B cell (primary cell): ENCODE measurements around the gene SALL4. TPM values are rescaled to one million over a fixed set of nuclear protein-coding genes. Genes with fewer than 3 reads are reported as not detected.

Experiments
- ATAC-seq: fragments of 200-7000 bp; cut with Tn5 transposase; one replicate; pipeline ENCODE4 v1.10.0; 2021; ENCODE audit warnings: low read depth, mild to moderate bottlenecking, moderate number of reproducible peaks, moderate library complexity
- CTCF ChIA-PET: fragments of 350-600 bp; sonication (Branson Sonifier 250); formaldehyde crosslinking; loops from one replicate; lab custom pipeline; 2021; ENCODE audit warnings: antibody characterized with exemption, inconsistent platforms; lab: Charles Lee
- POLR2A ChIA-PET: fragments of 350-600 bp; sonication (Branson Sonifier 250); formaldehyde crosslinking; loops from one replicate; lab custom pipeline; 2021; ENCODE audit warnings: antibody characterized with exemption; lab: Charles Lee
- DNase-seq: peaks from one replicate; pipeline ENCODE4 v3.0.0; 2013
- H2AFZ ChIP-seq: 2 replicates; pipeline ENCODE4 v1.6.1; 2012; ENCODE audit warnings: mild to moderate bottlenecking, low read depth, low read length; ENCODE audit not compliant: insufficient read depth, poor library complexity, severe bottlenecking
- H3K27ac ChIP-seq, 2 donors: 1 replicate in 1 of 2; 2 replicates in 1 of 2; pipeline ENCODE4 v1.5.1; 2012 to 2013; ENCODE audit warnings: low read length in 2 of 2, mild to moderate bottlenecking in 2 of 2, moderate library complexity in 1 of 2
- H3K27me3 ChIP-seq, 4 experiments: fragments of 200-600 bp in 1 of 4; sonication (generic) in 1 of 4; replicated peaks in 1 of 4; 1 replicate in 2 of 4; 2 replicates in 2 of 4; pipeline versions ENCODE4 v1.6.1 to v1.7.0; 2013 to 2016; ENCODE audit warnings: low read length in 3 of 4, mild to moderate bottlenecking in 2 of 4, mixed read lengths in 1 of 4, moderate library complexity in 1 of 4; ENCODE audit not compliant: insufficient read depth in 4 of 4, control insufficient read depth in 3 of 4; ENCODE audit errors: control extremely low read depth in 1 of 4
- H3K36me3 ChIP-seq, 2 experiments: replicated peaks in 1 of 2; 1 replicate in 1 of 2; 2 replicates in 1 of 2; pipeline versions ENCODE4 v1.6.1 to v1.7.1; 2013; ENCODE audit warnings: low read length in 1 of 2; ENCODE audit not compliant: insufficient read depth in 2 of 2, control insufficient read depth in 1 of 2; ENCODE audit errors: control extremely low read depth in 1 of 2, extremely low read depth in 1 of 2
- H3K4me1 ChIP-seq, 2 donors: fragments of 200-600 bp in 1 of 2; sonication (generic) in 1 of 2; 1 replicate in 1 of 2; 2 replicates in 1 of 2; pipeline versions ENCODE4 v1.5.1 to v1.6.1; 2013 to 2017; ENCODE audit warnings: low read length in 2 of 2; ENCODE audit not compliant: control insufficient read depth in 2 of 2, insufficient read depth in 2 of 2
- H3K4me2 ChIP-seq: replicated peaks from 2 replicates; pipeline ENCODE3; 2012; ENCODE audit warnings: mild to moderate bottlenecking, low read depth, low read length; ENCODE audit not compliant: poor library complexity, severe bottlenecking
- H3K4me3 ChIP-seq, 5 experiments: fragments of 200-600 bp in 1 of 5; sonication (generic) in 1 of 5; 1 replicate in 3 of 5; 2 replicates in 2 of 5; pipeline versions ENCODE4 v1.5.1 to v1.7.0; 2011 to 2016; ENCODE audit warnings: low read length in 4 of 5, mild to moderate bottlenecking in 4 of 5, low read depth in 2 of 5, control low read depth in 1 of 5, moderate library complexity in 1 of 5; ENCODE audit not compliant: insufficient read depth in 1 of 5; ENCODE audit errors: control extremely low read depth in 1 of 5, extremely low read depth in 1 of 5
- H3K79me2 ChIP-seq: fragments of 200-600 bp; sonication (generic); one replicate; pipeline ENCODE4 v1.6.0; 2016; ENCODE audit warnings: low read length; ENCODE audit not compliant: control insufficient read depth, insufficient read depth
- H3K9ac ChIP-seq: fragments of 200-600 bp; sonication (generic); 2 replicates; pipeline ENCODE4 v1.6.1; 2017; ENCODE audit warnings: mild to moderate bottlenecking, low read length, moderate library complexity
- H3K9me3 ChIP-seq, 3 donors: one replicate each; pipeline versions ENCODE4 v1.6.1 to v1.7.1; 2013; ENCODE audit warnings: low read length in 2 of 3; ENCODE audit not compliant: control insufficient read depth in 2 of 3, insufficient read depth in 1 of 3; ENCODE audit errors: control extremely low read depth in 1 of 3
- H4K20me1 ChIP-seq: 2 replicates; pipeline ENCODE4 v1.6.0; 2012; ENCODE audit warnings: mild to moderate bottlenecking, low read length; ENCODE audit not compliant: insufficient read depth, control insufficient read depth, poor library complexity, severe bottlenecking
- H3K27ac Mint-ChIP-seq: one replicate; pipeline ENCODE4 v1.8.0; 2021; ENCODE audit warnings: mixed read lengths
- H3K27me3 Mint-ChIP-seq: one replicate; pipeline ENCODE4 v1.8.0; 2021; ENCODE audit warnings: mixed read lengths
- H3K4me1 Mint-ChIP-seq: one replicate; pipeline ENCODE4 v1.8.0; 2021; ENCODE audit warnings: mixed read lengths
- H3K4me3 Mint-ChIP-seq: one replicate; pipeline ENCODE4 v1.8.0; 2021; ENCODE audit warnings: mixed read lengths
- H3K9me3 Mint-ChIP-seq: one replicate; pipeline ENCODE4 v1.8.0; 2022; ENCODE audit warnings: mixed read lengths; ENCODE audit not compliant: insufficient read depth
- CTCF ChIP-seq: fragments of 200-600 bp; IDR thresholded peaks from one replicate; pipeline ENCODE4 v1.8.0; 2022; ENCODE audit warnings: antibody characterized with exemption, mild to moderate bottlenecking
- EZH2 ChIP-seq: IDR thresholded peaks from 2 replicates; pipeline ENCODE4 v1.6.1; 2012; ENCODE audit warnings: borderline replicate concordance, low read depth, mild to moderate bottlenecking, moderate library complexity, low read length; ENCODE audit not compliant: insufficient read depth, poor library complexity, severe bottlenecking
- WGBS: methylation state at CpG from one replicate; pipeline ENCODE4 v1.1.5; 2013; ENCODE audit warnings: missing lambda C conversion rate; ENCODE audit not compliant: insufficient coverage; 5-methylcytosine and 5-hydroxymethylcytosine counted together
- intact Hi-C: fragments of 100-400 bp; cut with micrococcal nuclease; formaldehyde crosslinking; loops from one replicate; pipeline ENCODE4 v1.10.0; 2022
- polyA plus RNA-seq: library from polyadenylated mRNA; depleted of rRNA; stranded (reverse); fragments of >200 nt; gene quantifications from 2 replicates; pipeline ENCODE4 v1.2.3, GENCODE V29; 2012
- total RNA-seq, 2 donors: library from RNA; stranded (reverse); fragments of 120-200 nt in 1 of 2; gene quantifications; 1 replicate in 1 of 2; 2 replicates in 1 of 2; pipeline versions ENCODE4 v1.2.3 to v1.2.4, GENCODE V29; 2013 to 2022

The SALL4 gene
- total and polyA plus RNA-seq, 2 donors (not counting 1 experiment from before 2014, with no cell fraction given), result 0.21 TPM; not detected in 1

GRCh38 chr20:51810155-51811041 is 8.1 kb upstream of the SALL4 start:
- DNase-seq, result no peak
- no peak overlapping the region for H3K27ac Mint-ChIP-seq

More at GRCh38 chr20:51810155-51811041, 8.1 kb upstream of the SALL4 start:
- H3K4me2 ChIP-seq, result no peak overlapping the region
- H3K27ac ChIP-seq, result no peak overlapping the region
- intact Hi-C loops, result no loop called here
- no peaks in the 10 kb centered on the region for H3K36me3 ChIP-seq
- H3K27me3 Mint-ChIP-seq, result peaks cover 8% of the 10 kb centered on the region
- no peak for TF ChIP-seq CTCF
- TF ChIP-seq EZH2, result no peak
- H3K4me3 Mint-ChIP-seq, result no peak overlapping the region
- H3K9me3 ChIP-seq, result no peaks in the 10 kb centered on the region
- WGBS, result 75% methylated on average over 3 of the region's 13 CpGs
- no peaks in the 10 kb centered on the region for H3K79me2 ChIP-seq
- POLR2A ChIA-PET, result no interaction called here
- ATAC-seq, result no peak
- no peaks in the 10 kb centered on the region for H3K4me1 Mint-ChIP-seq
- H2AFZ ChIP-seq, result no peak overlapping the region
- no peaks in the 10 kb centered on the region for H3K9me3 Mint-ChIP-seq
- CTCF ChIA-PET, result no interaction called here
- H3K4me3 ChIP-seq, result no peak overlapping the region
- H4K20me1 ChIP-seq, result no peaks in the 10 kb centered on the region
- no peak overlapping the region for H3K9ac ChIP-seq
- peaks cover 0 to 4% (median 0%) of the 10 kb centered on the region in 4 experiments for H3K27me3 ChIP-seq
- H3K4me1 ChIP-seq, result no peaks in the 10 kb centered on the region
